Neural cell (in vitro differentiated cells): ENCODE measurements around the gene KIF24. TPM values are rescaled to one million over a fixed set of nuclear protein-coding genes. Genes with fewer than 3 reads are reported as not detected.

Source experiments
- H2AFZ ChIP-seq: fragments of 200-600, 300-800 bp; sonication (generic), shearing (Covaris generic); 2 replicates; pipeline ENCODE4 v1.6.0; 2014; ENCODE audit warnings: low read depth, mild to moderate bottlenecking, antibody characterized with exemption, low read length, moderate library complexity
- H3F3A ChIP-seq: fragments of 200-600 bp; shearing (Covaris generic); 2 replicates; pipeline ENCODE4 v1.6.1; 2016; ENCODE audit warnings: mild to moderate bottlenecking, moderate library complexity, mixed read lengths, antibody characterized with exemption, low read length; ENCODE audit not compliant: insufficient read depth, poor library complexity, severe bottlenecking
- H3K27ac ChIP-seq: fragments of 200-600, 300-800 bp; sonication (generic), shearing (Covaris generic); 2 replicates; pipeline ENCODE4 v1.5.1; 2014; ENCODE audit warnings: mild to moderate bottlenecking, low read length, moderate library complexity
- H3K27me3 ChIP-seq: fragments of 300-800, 200-600 bp; sonication (generic), shearing (Covaris generic); 2 replicates; pipeline ENCODE4 v1.6.0; 2014; ENCODE audit warnings: mild to moderate bottlenecking, low read depth, low read length, moderate library complexity; ENCODE audit not compliant: insufficient read depth
- H3K36me3 ChIP-seq: fragments of 300-800, 200-600 bp; sonication (generic), shearing (Covaris generic); 2 replicates; pipeline ENCODE4 v1.5.1; 2014; ENCODE audit warnings: mild to moderate bottlenecking, antibody characterized with exemption, low read length, moderate library complexity; ENCODE audit not compliant: insufficient read depth
- H3K4me2 ChIP-seq: fragments of 300-800, 200-600 bp; sonication (generic), shearing (Covaris generic); 2 replicates; pipeline ENCODE4 v1.6.0; 2014; ENCODE audit warnings: mild to moderate bottlenecking, low read length
- H3K4me3 ChIP-seq: fragments of 300-800, 200-600 bp; sonication (generic), shearing (Covaris generic); 2 replicates; pipeline ENCODE4 v1.5.1; 2014; ENCODE audit warnings: mild to moderate bottlenecking, low read length, moderate library complexity
- H3K79me2 ChIP-seq: fragments of 200-600 bp; shearing (Covaris generic); replicated peaks from 2 replicates; pipeline ENCODE4 v1.6.0; 2014; ENCODE audit warnings: mild to moderate bottlenecking, low read length, moderate library complexity; ENCODE audit not compliant: insufficient read depth
- H3K9ac ChIP-seq: fragments of 300-800, 200-600 bp; sonication (generic), shearing (Covaris generic); 2 replicates; pipeline ENCODE4 v1.6.1; 2016; ENCODE audit warnings: mild to moderate bottlenecking, low read length, mixed read lengths
- H3K9me2 ChIP-seq: fragments of 200-600 bp; shearing (Covaris generic); 2 replicates; pipeline ENCODE4 v1.6.1; 2016; ENCODE audit warnings: mild to moderate bottlenecking, low read length, mixed read lengths; ENCODE audit not compliant: insufficient read depth
- H3K9me3 ChIP-seq: fragments of 200-600, 300-800 bp; sonication (generic), shearing (Covaris generic); 2 replicates; pipeline ENCODE4 v1.6.1; 2016; ENCODE audit warnings: mild to moderate bottlenecking, mixed run types, low read length, moderate library complexity, mixed read lengths
- H4K20me1 ChIP-seq: fragments of 200-600 bp; shearing (Covaris generic); 2 replicates; pipeline ENCODE4 v1.6.1; 2016; ENCODE audit warnings: mild to moderate bottlenecking, mixed run types; ENCODE audit not compliant: insufficient read depth
- EP300 ChIP-seq: fragments of 450-650 bp; conservative IDR thresholded peaks from 2 replicates; pipeline ENCODE4 v1.6.1; 2014; ENCODE audit warnings: antibody characterized with exemption, mild to moderate bottlenecking, moderate library complexity; ENCODE audit not compliant: poor library complexity, severe bottlenecking
- EZH2 ChIP-seq: fragments of 200-600, 300-800 bp; shearing (Covaris generic), sonication (generic); IDR thresholded peaks from 2 replicates; pipeline ENCODE4 v1.6.1; 2014; ENCODE audit warnings: antibody characterized with exemption, low read length, borderline replicate concordance, mild to moderate bottlenecking; ENCODE audit not compliant: insufficient read depth, poor library complexity, severe bottlenecking
- MXI1 ChIP-seq: fragments of 450-650 bp; conservative IDR thresholded peaks from 2 replicates; pipeline ENCODE4 v1.6.1; 2014; ENCODE audit warnings: antibody characterized with exemption, mild to moderate bottlenecking; ENCODE audit not compliant: poor library complexity, severe bottlenecking
- POLR2AphosphoS5 ChIP-seq: IDR thresholded peaks from 2 replicates; pipeline ENCODE4 v1.6.1; 2012
- RAD21 ChIP-seq: fragments of 450-650 bp; conservative IDR thresholded peaks from 2 replicates; pipeline ENCODE4 v1.6.1; 2014; ENCODE audit warnings: antibody characterized with exemption, mild to moderate bottlenecking, moderate library complexity
- REST ChIP-seq: IDR thresholded peaks from 2 replicates; pipeline ENCODE4 v1.6.1; 2012; ENCODE audit warnings: borderline replicate concordance
- SMC3 ChIP-seq: fragments of 450-650 bp; conservative IDR thresholded peaks from 2 replicates; pipeline ENCODE4 v1.6.1; 2014; ENCODE audit warnings: antibody characterized with exemption, mild to moderate bottlenecking, moderate library complexity; ENCODE audit not compliant: poor library complexity
- TAF1 ChIP-seq: IDR thresholded peaks from 2 replicates; pipeline ENCODE4 v1.6.1; 2012; ENCODE audit warnings: low read depth
- polyA plus RNA-seq: library from polyadenylated mRNA; depleted of rRNA; stranded (reverse); fragments of >200 nt; gene quantifications from 2 replicates; pipeline ENCODE4 v1.2.3, GENCODE V29; 2014
- small RNA-seq, 3 experiments: library from RNA; depleted of rRNA; stranded (forward); fragments of <200 nt; gene quantifications; one replicate each; pipeline ENCODE3, GENCODE V24; 2012
- TF ChIP-seq, protein P1 (sequence below): fragments of 450-650 bp; IDR thresholded peaks from 2 replicates; pipeline ENCODE4 v1.5.1; 2014; ENCODE audit warnings: antibody characterized with exemption, mild to moderate bottlenecking, moderate library complexity; ENCODE audit not compliant: poor library complexity, severe bottlenecking

Gene KIF24
- polyA plus RNA-seq, 1 donor from 2014 or later, result 0.19 TPM

GRCh38 chr9:34282096-34282495, 47.0 kb downstream of the KIF24 start:
- no peaks in the 10 kb centered on the region for H3K27me3 ChIP-seq

GRCh38 chr9:34279411-34279810, 49.7 kb downstream of the KIF24 start:
- Histone ChIP-seq H3K36me3 (no peaks in the 10 kb centered on the region), H4K20me1 (no peaks in the 10 kb centered on the region), H3F3A (no peaks in the 10 kb centered on the region), H3K79me2 (no peaks in the 10 kb centered on the region), H3K9me2 (no peaks in the 10 kb centered on the region), H2AFZ (no peak overlapping the region), H3K9me3 (no peaks in the 10 kb centered on the region), H3K4me3 (no peak overlapping the region), H3K27me3 (no peaks in the 10 kb centered on the region), H3K4me2 (no peak overlapping the region), H3K27ac (no peak overlapping the region), H3K9ac (no peak overlapping the region)
- TF ChIP-seq MXI1 (no peak), REST (no peak), TAF1 (no peak), EZH2 (no peak), RAD21 (no peak)

More at GRCh38 chr9:34282096-34282495, 47.0 kb downstream of the KIF24 start:
- Histone ChIP-seq H3K27ac (no peak overlapping the region), H3K9ac (no peak overlapping the region), H3K9me2 (no peaks in the 10 kb centered on the region), H3K4me3 (no peak overlapping the region), H4K20me1 (no peaks in the 10 kb centered on the region), H2AFZ (no peak overlapping the region), H3F3A (no peaks in the 10 kb centered on the region), H3K4me2 (no peak overlapping the region), H3K9me3 (no peaks in the 10 kb centered on the region), H3K79me2 (no peaks in the 10 kb centered on the region), H3K36me3 (no peaks in the 10 kb centered on the region)
- TF ChIP-seq EZH2, result no peak
- TF ChIP-seq TAF1, result no peak
- TF ChIP-seq, protein P1, sequence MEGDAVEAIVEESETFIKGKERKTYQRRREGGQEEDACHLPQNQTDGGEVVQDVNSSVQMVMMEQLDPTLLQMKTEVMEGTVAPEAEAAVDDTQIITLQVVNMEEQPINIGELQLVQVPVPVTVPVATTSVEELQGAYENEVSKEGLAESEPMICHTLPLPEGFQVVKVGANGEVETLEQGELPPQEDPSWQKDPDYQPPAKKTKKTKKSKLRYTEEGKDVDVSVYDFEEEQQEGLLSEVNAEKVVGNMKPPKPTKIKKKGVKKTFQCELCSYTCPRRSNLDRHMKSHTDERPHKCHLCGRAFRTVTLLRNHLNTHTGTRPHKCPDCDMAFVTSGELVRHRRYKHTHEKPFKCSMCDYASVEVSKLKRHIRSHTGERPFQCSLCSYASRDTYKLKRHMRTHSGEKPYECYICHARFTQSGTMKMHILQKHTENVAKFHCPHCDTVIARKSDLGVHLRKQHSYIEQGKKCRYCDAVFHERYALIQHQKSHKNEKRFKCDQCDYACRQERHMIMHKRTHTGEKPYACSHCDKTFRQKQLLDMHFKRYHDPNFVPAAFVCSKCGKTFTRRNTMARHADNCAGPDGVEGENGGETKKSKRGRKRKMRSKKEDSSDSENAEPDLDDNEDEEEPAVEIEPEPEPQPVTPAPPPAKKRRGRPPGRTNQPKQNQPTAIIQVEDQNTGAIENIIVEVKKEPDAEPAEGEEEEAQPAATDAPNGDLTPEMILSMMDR, result no peak
- TF ChIP-seq RAD21, result no peak
- TF ChIP-seq SMC3, result no peak
- TF ChIP-seq POLR2AphosphoS5, result no peak
- no peak for TF ChIP-seq EP300
- TF ChIP-seq MXI1, result no peak
- TF ChIP-seq REST, result no peak

Small RNAs within 50 kb of the gene (small RNA-seq; reads per million reads assigned to genes)
- gene RNU2-50P, result 0.06 to 1.3 (median 0.07) reads per million in 3 experiments

Other genes starting within 250 kb of the KIF24 start
- gene DCAF12, start 202.6 kb downstream of the KIF24 start, polyA plus RNA-seq, result 37.5 and 37.7 TPM in 2 replicates
- gene UBAP1, start 150.2 kb downstream of the KIF24 start, polyA plus RNA-seq, result 33.2 and 35.1 TPM in 2 replicates
- 62.6 and 88.3 TPM in 2 replicates for gene NUDT2, start 301 bp upstream of the KIF24 start, polyA plus RNA-seq
- gene MYORG, start 47.6 kb upstream of the KIF24 start, polyA plus RNA-seq, result 0.58 and 1.0 TPM in 2 replicates
- gene FAM219A, start 129.3 kb upstream of the KIF24 start, polyA plus RNA-seq, result 51.8 and 56.6 TPM in 2 replicates
- gene DNAI1, start 129.5 kb upstream of the KIF24 start, polyA plus RNA-seq, result 0.99 and 1.6 TPM in 2 replicates
- gene ENHO, start 193.7 kb upstream of the KIF24 start, polyA plus RNA-seq, result 163 and 172 TPM in 2 replicates